Uterus (tissue), 4 donors: Measurements from ENCODE around the gene ARHGAP45. TPM values are rescaled to one million over a fixed set of nuclear protein-coding genes. Genes with fewer than 3 reads are reported as not detected.

Source experiments
- DNase-seq, 2 donors: peaks; one replicate each; pipeline ENCODE4 v3.0.0-alpha.2; 2019 to 2020
- H3K27ac ChIP-seq, 2 donors: fragments of 200-600 bp; sonication (generic); 1 replicate in 1 of 2; 2 replicates in 1 of 2; pipeline ENCODE4 v1.5.1; 2016 to 2018
- H3K27me3 ChIP-seq, 2 donors: fragments of 200-600 bp; sonication (generic); one replicate each; pipeline ENCODE4 v1.5.1; 2018 to 2019; ENCODE audit warnings: control low read depth in 1 of 2
- H3K36me3 ChIP-seq, 2 donors: fragments of 200-600 bp; sonication (generic); one replicate each; pipeline ENCODE4 v1.5.1; 2019; ENCODE audit warnings: control low read depth in 1 of 2
- H3K4me1 ChIP-seq, 2 donors: fragments of 200-600 bp; sonication (generic); one replicate each; pipeline ENCODE4 v1.5.1; 2018 to 2019; ENCODE audit warnings: control low read depth in 1 of 2
- H3K4me3 ChIP-seq, 2 donors: fragments of 200-600 bp; sonication (generic); 1 replicate in 1 of 2; 2 replicates in 1 of 2; pipeline ENCODE4 v1.5.1; 2018 to 2019; ENCODE audit warnings: mild to moderate bottlenecking in 1 of 2
- H3K9me3 ChIP-seq, 2 donors: fragments of 200-600 bp; sonication (generic); one replicate each; pipeline ENCODE4 v1.5.1; 2019; ENCODE audit warnings: control low read depth in 1 of 2
- POLR2A ChIP-seq, 2 donors: fragments of 450-650 bp; IDR thresholded peaks; one replicate each; pipeline ENCODE4 v1.6.1; 2016; ENCODE audit warnings: antibody characterized with exemption in 2 of 2, mild to moderate bottlenecking in 1 of 2, moderate library complexity in 1 of 2
- intact Hi-C: fragments of 100-400 bp; cut with DNase I; formaldehyde crosslinking; loops from one replicate; pipeline ENCODE4 v1.15.1; 2023; ENCODE audit warnings: low total_unique reads
- total RNA-seq, 4 donors: library from RNA; depleted of rRNA in 3 of 4; stranded (reverse); fragments of >200 nt in 3 of 4; gene quantifications; one replicate each; pipeline versions ENCODE4 v1.1.0 to v1.2.4, GENCODE V29; 2014 to 2023
- TF ChIP-seq, protein P1 (sequence below), 4 experiments: fragments of 200-600 bp in 2 of 4; fragments of 450-650 bp in 2 of 4; sonication (generic) in 2 of 4; IDR thresholded peaks; one replicate each; pipeline ENCODE4 v1.5.1; 2016 to 2019; ENCODE audit warnings: antibody characterized with exemption in 4 of 4, mild to moderate bottlenecking in 2 of 4, moderate library complexity in 1 of 4
- donor health status: DM: yes; HTN: yes; CAD: no.

Gene ARHGAP45
- total RNA-seq, 4 donors from 2014 or later, result 4.1 to 154 (median 8.6) TPM

DNA sequence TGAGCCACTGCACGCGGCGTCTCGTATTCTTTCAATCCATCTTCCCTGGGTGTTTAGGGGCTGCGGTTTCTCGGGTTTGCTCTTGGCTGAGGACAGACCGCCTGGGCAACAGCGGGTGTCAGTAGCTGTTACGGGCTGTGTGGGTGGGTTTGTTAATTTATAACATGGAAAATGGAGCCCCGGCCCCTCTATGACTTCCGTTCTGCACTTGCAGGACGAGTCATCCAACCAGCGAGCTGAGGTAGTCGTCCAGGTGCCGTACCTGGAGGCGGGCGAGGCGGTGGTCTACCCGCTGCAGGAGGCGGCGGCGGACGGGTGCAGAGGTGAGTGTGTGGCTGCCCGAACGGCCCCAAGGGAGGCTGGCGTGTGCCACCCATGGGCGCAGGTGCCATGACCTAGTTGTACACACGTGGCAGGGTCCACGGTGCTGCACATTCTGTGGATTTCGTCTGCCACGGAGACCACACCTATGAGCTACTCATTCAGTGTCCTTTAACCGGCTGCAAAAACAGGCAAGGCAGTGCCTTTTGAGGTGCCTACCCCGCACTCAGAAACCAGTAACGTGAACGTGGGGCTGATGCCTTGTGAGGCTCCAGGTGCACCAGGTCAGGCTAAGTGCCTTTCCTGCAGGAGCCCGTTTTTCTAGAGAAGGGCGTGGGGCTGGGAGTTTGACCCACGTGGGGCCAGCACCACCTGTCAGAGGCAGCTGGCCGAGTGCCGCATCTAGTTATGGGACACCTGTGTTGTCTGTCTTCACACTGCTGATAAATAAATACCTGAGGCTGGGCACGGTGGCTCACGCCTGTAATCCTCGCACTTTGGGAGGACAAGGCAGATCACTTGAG is 17.3 kb downstream of the ARHGAP45 start:
- Histone ChIP-seq H3K27ac (no peak overlapping the region), H3K36me3 (no peaks in the 10 kb centered on the region), H3K4me1 (peaks cover 0 to 13% of the 10 kb centered on the region in 2 donors), H3K9me3 (no peaks in the 10 kb centered on the region), H3K4me3 (no peak overlapping the region), H3K27me3 (no peaks in the 10 kb centered on the region)
- intact Hi-C loops, result loop anchor here (10.0 kb wide), 1 partner anchor 49 kb away; no protein-coding TSS in a partner anchor
- DNase-seq, result no peak
- TF ChIP-seq POLR2A (IDR thresholded peaks at IDR 0.05), result no peak
- TF ChIP-seq, protein P1, sequence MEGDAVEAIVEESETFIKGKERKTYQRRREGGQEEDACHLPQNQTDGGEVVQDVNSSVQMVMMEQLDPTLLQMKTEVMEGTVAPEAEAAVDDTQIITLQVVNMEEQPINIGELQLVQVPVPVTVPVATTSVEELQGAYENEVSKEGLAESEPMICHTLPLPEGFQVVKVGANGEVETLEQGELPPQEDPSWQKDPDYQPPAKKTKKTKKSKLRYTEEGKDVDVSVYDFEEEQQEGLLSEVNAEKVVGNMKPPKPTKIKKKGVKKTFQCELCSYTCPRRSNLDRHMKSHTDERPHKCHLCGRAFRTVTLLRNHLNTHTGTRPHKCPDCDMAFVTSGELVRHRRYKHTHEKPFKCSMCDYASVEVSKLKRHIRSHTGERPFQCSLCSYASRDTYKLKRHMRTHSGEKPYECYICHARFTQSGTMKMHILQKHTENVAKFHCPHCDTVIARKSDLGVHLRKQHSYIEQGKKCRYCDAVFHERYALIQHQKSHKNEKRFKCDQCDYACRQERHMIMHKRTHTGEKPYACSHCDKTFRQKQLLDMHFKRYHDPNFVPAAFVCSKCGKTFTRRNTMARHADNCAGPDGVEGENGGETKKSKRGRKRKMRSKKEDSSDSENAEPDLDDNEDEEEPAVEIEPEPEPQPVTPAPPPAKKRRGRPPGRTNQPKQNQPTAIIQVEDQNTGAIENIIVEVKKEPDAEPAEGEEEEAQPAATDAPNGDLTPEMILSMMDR (IDR thresholded peaks at IDR 0.05), result no peak

DNA sequence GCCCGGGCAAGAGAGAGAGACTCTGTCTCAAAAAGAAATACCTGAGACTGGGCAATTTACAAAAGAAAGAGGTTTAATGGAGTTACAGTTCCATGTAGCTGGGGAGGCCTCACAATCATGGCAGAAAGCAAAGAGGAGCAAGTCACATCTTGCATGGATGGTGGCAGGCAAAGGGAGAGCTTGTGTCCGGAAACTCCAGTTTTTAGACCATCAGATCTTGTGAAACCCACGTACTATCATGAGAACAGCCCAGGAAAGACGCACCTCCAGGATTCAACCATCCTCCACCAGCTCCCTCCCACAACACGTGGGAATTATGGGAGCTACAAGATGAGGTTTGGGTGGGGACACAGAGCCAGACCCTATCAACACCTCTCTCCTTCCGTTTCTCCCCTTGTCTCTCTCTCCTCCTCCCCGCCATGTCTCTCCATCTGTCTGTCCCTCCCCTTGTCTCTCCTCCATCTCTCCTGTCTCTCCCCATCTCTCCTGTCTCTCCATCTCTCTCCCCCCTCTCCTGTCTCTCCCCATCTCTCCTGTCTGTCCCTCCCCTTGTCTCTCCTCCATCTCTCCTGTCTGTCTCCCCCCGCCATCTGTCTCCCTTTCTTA is 18.2 kb downstream of the ARHGAP45 start:
- Histone ChIP-seq H3K9me3 (no peaks in the 10 kb centered on the region), H3K27me3 (no peaks in the 10 kb centered on the region), H3K4me1 (peaks cover 0 to 13% of the 10 kb centered on the region in 2 donors), H3K4me3 (no peak overlapping the region), H3K36me3 (no peaks in the 10 kb centered on the region), H3K27ac (no peak overlapping the region)
- TF ChIP-seq, protein P1 (IDR thresholded peaks at IDR 0.05), result no peak
- no peak for DNase-seq
- intact Hi-C loops, result loop anchor here (10.0 kb wide), 1 partner anchor 50 kb away; no protein-coding TSS in a partner anchor

DNA sequence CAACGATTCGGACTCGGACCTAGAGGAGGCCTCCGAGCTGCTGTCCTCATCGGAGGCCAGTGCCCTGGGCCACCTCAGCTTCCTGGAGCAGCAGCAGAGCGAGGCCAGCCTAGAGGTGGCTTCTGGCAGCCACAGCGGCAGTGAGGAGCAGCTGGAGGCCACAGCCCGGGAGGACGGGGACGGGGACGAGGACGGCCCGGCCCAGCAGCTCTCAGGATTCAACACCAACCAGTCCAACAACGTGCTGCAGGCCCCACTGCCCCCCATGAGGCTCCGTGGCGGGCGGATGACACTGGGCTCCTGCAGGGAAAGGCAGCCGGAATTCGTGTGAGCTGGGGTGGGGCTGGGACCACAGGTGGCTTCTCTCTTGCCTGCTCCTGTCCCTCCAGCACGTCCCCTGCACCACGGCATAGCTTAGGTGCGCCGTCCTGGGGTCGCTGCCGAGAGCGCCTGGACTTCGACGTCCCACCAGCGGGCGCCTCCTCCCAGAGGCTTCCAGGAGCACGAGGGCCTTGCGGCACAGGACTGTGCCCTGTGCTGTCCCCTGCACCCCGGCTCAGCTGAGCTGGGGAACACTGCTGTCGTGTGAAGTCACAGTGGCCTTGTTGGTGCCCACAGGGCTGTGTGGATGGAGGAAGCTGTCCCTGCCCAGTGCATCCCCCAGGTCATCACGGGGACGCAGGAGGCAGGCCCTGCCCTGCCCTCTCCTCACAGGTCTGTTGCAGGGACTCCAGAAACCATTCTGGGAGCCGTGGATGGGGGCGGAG is 18.9 kb downstream of the ARHGAP45 start:
- Histone ChIP-seq H3K27me3 (no peaks in the 10 kb centered on the region), H3K4me1 (peaks cover 0 to 13% of the 10 kb centered on the region in 2 donors), H3K4me3 (no peak overlapping the region), H3K9me3 (no peaks in the 10 kb centered on the region), H3K27ac (no peak overlapping the region), H3K36me3 (no peaks in the 10 kb centered on the region)
- no peak for TF ChIP-seq POLR2A (IDR thresholded peaks at IDR 0.05)
- DNase-seq, result no peak
- intact Hi-C loops, result loop anchor here (10.0 kb wide), 1 partner anchor 51 kb away; no protein-coding TSS in a partner anchor

DNA sequence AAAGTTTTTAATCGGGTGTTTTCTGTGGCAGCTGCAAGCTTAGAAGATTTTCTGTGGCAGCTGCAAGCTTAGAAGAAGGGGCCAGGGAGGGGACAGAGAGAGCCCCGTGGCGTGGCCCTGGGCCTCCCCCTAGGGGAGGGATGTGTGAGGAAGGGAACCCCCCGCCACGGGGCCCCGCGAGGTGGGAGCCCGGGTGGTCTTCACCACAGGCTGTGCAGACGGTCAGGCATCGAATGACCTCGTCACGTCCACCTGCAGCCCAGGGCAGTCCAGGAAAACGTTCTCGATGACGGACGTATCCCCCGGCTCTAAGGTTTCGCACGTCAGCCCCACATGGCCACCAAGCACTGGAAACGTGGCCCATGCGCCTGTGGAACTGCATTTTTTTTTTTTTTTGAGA is 19.6 kb downstream of the ARHGAP45 start:
- Histone ChIP-seq H3K27ac (no peak overlapping the region), H3K9me3 (no peaks in the 10 kb centered on the region), H3K36me3 (no peaks in the 10 kb centered on the region), H3K4me3 (no peak overlapping the region), H3K4me1 (peaks cover 0 to 13% of the 10 kb centered on the region in 2 donors), H3K27me3 (no peaks in the 10 kb centered on the region)
- DNase-seq, result no peak
- TF ChIP-seq, protein P1 (IDR thresholded peaks at IDR 0.05), result no peak
- no peak for TF ChIP-seq POLR2A (IDR thresholded peaks at IDR 0.05)
- intact Hi-C loops, result loop anchor here (10.0 kb wide), 1 partner anchor 52 kb away; no protein-coding TSS in a partner anchor

DNA sequence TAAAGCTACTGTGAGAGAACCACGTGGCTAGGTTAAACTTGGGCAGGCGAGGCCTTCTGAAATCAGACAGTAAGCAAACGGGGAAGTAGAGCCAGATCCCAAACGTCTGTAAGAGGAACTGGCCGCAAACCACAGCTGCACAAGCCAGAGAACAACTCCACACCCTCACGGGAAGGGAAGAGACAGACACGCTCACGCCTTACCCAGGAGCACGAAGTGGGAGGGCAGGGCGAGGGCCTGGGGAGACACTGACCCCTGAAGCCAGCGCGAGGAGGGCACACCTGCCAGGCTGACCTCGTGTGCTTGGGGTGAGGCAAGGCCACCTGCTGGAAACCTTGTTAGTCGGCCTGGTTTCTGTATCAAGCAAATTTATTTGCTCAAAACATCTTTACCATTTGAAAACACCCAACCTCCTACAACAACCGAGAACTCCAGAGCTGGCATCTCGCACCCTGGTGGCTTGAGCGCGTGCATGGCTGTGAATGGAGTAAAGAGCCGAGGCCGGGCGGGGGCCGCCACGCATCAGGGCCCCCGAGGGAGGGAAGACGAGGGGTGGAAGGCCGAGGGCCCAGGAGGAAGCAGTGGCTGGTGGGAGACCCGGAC is 20.9 kb downstream of the ARHGAP45 start:
- H3K4me3 ChIP-seq, result no peak overlapping the region
- no peak overlapping the region for H3K27ac ChIP-seq
- no peaks in the 10 kb centered on the region for H3K36me3 ChIP-seq
- TF ChIP-seq, protein P1 (IDR thresholded peaks at IDR 0.05), result no peak
- no peak for TF ChIP-seq POLR2A (IDR thresholded peaks at IDR 0.05)
- DNase-seq, result no peak
- intact Hi-C loops, result loop anchor here (10.0 kb wide), 1 partner anchor 53 kb away; no protein-coding TSS in a partner anchor
- no peaks in the 10 kb centered on the region for H3K9me3 ChIP-seq
- H3K4me1 ChIP-seq, result peaks cover 0 to under 1% of the 10 kb centered on the region in 2 donors
- no peaks in the 10 kb centered on the region for H3K27me3 ChIP-seq
